NCI-H1048 (cell line): ENCODE results near the gene OTX2.

Experiments
- DNase-seq: peaks from one replicate; lab custom pipeline; 2025; lab: John Stamatoyannopoulos, UW

Gene OTX2

GRCh38 chr14:56812364-56813141 is 2.3 kb upstream of the OTX2 start:
- DNase-seq = no peak

DNA sequence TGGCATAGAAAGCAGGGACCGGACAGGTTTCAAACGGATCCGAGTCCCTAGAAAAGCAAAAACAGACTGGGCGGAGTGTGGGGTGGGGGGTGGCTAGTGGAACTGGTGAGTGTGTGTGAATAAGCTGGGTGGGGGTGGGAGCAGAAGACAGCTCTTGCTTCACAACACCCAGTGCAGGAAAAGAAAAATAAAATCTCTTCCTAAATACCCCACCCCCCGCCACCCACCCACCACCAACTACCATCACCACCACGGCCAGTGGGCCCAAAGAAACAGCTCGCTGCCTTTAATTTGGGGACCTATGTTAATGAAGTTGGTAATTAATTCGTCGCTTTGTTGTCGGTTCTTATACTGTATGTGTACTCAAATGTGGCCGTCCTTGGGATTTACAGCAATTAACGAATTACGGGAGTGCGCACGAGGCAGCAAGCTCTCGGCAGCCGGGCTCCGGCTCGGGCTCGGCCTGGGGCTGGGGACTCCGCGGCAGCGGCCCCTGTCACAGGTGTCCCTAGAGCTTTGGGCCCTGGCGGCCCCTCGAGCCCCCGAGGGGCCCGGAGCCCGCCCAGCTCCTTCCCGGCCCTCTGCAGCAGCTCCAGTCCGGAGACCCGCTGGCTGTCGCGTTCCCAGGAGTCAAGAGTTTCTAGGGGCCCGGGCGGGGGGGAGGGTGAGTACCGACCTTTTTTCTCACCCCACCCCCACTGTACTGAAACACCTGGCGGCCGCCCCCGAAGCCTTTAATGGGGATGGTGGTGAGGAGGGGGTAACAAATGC is 1.5 kb upstream of the OTX2 start:
- no peak for DNase-seq

GRCh38 chr14:56810836-56811592 is 735 bp upstream of the OTX2 start:
- no peak for DNase-seq

DNA sequence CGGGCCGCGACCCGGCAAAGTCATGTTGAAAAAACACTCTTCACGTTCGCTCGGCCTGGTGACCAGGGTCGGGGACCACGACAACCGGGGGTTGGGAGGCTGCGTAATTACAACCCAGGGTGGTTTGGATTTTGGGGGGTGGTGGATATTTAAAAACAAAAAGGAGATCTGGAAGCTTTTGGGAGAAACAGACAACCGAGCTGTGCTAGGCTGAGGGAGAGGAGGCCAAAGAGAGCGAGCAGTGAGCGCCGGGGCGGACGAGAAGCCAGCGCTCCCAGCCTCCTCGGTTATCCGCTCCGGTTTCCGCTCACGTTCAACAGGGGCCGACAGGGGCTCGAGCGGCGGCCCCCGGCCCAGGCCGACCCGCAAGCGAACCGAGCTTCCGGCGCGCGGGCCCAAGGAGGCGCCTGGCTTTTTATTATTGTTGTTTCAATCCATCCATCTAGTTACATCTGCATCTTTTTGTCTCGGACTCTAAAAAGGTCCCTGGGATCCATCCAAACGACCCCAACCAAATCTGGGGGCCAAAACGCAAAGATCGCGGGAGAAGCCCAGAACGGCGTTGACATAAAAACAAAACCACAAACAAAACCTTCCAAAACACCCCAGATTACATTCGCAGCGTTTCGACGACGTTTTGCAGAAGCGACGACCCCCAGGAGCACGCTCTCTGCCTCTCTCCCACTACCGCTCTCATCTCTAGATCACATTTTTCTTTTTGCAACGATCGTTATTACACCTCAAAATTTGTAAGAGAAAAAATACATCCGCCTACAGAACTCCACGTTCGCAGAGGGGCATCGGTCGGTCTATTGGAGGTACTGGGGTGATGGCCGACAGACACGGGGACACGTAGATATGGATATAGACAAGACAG is 771 bp downstream of the OTX2 start:
- no peak for DNase-seq

DNA sequence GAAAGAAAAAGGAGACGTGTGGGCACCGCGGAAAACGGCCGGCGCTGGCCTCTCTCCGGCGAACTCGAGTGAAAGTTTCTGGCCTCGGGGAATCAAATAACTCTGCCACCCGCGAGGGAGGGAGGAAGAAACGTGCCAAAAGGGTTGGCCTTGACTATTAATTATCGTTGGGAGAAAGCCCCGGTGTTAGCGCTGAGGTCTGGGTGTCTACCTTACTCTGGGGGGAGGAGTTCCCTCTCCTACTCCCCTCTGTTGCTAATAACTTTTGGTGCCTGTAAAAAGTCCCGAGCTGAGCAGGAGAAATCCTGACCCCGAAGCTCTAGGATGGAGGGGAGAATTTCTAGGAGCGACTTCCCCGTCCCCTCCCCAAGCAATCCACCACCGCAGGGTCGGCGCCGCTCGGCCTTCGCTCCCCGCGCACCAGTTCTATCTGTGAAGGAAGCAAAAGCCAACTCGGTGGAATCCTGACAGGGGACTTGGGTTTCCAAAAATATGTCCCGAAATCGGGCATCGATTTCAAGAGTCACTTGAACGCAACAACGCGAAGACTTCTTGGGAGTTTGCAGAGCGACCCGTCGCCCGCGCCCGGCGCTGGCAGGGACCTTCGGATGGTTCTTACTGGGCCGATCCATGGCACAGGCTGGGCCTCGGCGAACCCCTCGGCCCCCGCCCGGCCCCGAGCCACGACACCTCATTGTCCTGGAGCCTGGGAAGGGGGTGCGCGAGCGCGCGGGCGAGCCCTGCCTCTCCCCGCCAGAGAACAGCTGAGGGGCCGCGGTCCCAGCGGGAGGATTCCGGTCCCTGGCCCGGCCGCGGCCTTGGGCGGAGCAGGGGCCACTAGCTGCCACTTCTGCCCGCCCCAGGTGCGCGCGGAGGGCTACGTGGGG is 1.7 kb downstream of the OTX2 start:
- peak; percentile 27 for DNase-seq

- no peak for DNase-seq
Measured at GRCh38 chr14:56808110-56808382, 2.2 kb downstream of the OTX2 start.

GRCh38 chr14:56807386-56808109 is 2.7 kb downstream of the OTX2 start:
- no peak for DNase-seq

DNA sequence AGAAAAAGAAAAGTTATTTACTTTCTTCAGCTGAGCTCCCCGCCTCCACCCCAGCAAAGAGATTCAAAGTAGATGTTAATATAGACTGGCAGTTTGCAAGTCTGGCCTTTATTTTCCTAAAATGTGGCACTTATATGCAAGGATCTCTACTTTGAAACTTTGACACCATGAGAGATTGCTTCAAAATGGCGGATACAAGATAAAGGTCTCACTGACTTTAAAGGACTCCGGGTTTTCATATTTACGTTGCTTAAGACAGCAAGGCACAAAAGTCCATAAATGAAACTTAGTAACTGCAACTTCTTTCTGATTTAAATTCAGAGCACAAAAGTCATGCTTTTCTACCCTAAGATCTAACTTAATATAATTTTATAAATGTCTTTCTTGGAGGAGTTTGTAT is 3.5 kb downstream of the OTX2 start:
- no peak for DNase-seq

DNA sequence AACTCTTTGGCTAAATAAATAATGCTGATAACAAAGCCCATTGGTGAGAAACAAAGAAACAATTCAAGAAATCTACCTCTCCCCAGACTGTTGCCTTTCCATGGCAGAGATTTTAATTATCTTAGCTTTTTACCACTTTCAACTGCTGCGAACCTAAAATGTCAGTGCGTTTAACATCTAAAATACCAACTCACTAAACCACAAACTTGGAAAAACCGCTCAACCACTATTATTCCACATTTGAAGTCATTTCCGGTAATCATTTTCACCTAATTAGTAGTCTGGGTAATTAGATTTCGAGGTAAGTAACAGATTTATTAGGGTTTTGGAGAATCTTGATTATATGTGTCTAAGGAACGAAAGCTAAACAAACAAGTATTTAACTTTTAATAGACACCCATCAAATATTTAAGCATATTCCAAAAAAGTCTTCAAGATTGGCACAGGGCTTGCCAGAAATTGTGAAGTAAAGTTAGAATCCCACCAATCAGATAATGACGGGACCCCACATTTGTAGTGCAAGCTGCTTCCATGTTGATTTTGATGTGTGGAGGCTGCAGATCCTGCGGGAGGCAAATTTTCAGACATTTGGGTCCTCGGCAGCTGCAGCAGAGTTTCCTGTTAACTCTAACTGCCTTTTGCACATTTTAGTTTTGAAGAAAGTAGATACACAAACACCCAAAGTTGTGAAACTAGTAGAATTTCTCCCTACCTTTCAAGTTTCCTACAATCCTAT is 4.1 kb downstream of the OTX2 start:
- DNase-seq = no peak

DNA sequence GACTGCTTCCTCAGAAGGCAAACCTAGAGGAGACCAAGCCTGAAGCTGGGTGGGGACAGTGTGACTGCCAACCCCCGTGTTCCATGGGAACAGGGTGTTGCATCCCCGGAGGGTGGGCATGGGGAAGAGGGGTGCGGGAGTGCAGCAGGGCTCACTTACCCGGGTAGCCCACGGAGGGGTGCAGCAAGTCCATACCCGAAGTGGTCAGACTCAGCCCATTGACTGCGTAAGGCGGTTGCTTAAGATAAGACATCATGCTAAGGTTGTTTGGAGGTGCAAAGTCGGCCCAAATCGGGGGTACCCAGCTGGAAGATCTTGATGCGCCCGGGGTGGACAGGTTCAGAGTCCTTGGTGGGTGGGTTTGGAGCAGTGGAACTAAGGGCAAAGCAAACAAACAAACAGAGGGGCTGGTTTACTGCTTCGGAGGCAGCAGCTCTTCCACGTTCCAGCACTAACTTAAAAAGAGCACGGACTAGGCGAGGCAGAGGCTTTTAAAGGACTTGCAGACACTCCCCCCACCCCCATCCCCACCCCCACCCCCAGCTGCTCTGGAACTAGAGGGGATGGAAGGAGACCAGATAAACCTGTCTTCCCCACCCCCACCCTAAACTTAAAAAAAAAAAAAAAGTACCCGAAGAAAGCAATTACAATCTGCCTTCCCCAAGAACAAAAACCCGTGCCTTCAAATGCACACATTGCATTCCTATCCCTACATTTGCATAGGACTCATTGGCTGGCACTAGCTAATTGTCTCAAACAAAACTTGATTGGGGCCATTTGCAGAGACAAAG is 4.9 kb downstream of the OTX2 start:
- DNase-seq = peak; percentile 70

- no peak for DNase-seq
Measured at GRCh38 chr14:56803816-56804535, 6.3 kb downstream of the OTX2 start.

DNA sequence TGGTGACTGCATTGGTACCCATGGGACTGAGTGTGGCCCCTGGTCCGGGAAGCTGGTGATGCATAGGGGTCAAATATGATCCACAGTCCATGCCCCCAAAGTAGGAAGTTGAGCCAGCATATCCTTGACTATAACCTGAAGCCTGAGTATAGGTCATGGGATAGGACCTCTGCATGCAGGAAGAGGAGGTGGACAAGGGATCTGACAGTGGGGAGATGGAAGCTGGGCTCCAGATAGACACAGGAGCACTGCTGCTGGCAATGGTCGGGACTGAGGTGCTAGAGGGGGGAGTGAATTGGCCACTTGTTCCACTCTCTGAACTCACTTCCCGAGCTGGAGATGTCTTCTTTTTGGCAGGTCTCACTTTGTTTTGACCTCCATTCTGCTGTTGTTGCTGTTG is 8.4 kb downstream of the OTX2 start:
- no peak for DNase-seq

- no peak for DNase-seq
Measured at GRCh38 chr14:56799343-56799645, 11.0 kb downstream of the OTX2 start.

- DNase-seq = no peak
Measured at GRCh38 chr14:56798447-56799342, 11.6 kb downstream of the OTX2 start.

DNA sequence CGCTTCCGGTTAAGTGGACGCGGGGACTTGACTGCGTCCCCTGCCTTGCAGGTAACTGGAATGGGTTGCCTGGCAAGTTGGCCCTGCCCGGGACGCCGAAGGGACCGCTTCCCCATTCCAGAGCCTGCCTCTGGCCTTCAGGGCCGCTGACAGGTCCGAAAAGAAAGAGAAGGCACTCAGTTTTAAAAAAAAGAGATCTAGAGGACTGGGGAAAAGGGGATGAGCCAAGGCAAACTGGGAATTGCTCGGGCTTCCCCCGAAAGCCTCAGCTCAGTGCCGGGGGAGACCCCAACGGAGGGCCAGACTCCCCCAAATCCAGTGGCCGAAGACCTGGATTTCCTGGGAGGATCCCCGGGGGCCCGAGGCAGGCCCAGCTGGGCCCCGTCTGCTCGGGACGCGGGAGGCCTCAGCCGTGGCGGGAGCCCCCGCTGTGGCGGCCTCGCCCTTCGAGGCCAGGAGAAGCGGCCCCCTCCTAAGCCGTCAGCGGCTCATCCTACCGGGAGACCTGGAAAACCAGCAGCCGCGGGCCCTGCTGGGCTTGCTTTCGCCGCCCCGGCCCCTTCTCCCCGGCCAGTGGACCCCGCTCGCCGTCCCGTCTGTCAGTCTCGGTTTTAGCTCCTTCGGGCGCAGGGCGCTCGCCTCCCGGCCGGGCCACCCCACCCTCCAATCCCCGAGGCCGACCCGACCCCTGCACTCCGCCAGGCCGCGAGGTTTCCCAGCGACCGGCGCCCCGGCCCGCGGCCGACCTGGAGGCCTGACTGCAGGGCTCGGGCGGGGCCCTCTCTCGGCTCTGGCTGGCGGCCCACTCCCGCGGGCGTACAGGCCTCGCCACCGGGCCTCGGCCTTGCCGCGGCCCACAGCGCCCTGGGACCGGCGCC is 12.5 kb downstream of the OTX2 start:
- DNase-seq = no peak

- no peak for DNase-seq
Measured at GRCh38 chr14:56797003-56797568, 13.2 kb downstream of the OTX2 start.
